ENCODE measurements around the gene PNPLA7.

Gene PNPLA7

GRCh38 chr9:137447722-137448601, 102.2 kb downstream of the PNPLA7 start (continued):
- TF ChIP-seq ZNF223 (tag by site-specific recombination; IDR thresholded peaks at IDR 0.05), result no peak
- TF ChIP-seq ZNF10 (tag by site-specific recombination; IDR thresholded peaks at IDR 0.05), result no peak
- TF ChIP-seq GLIS2 (tag by site-specific recombination; IDR thresholded peaks at IDR 0.05), result peak; percentile 49
- TF ChIP-seq PBX3 (CRISPR knock-in tag; IDR thresholded peaks at IDR 0.05), result no peak
- no peak for TF ChIP-seq REST (tag by site-specific recombination; IDR thresholded peaks at IDR 0.05)
- no peak for TF ChIP-seq ZNF843 (tag by site-specific recombination; IDR thresholded peaks at IDR 0.05)
- TF ChIP-seq ZNF362 (tag by site-specific recombination; IDR thresholded peaks at IDR 0.05), result no peak
- TF ChIP-seq ZNF624 (tag by site-specific recombination; IDR thresholded peaks at IDR 0.05), result no peak
- TF ChIP-seq ZNF426 (tag by site-specific recombination; IDR thresholded peaks at IDR 0.05), result no peak
- no peak for TF ChIP-seq ZNF202 (tag by site-specific recombination; IDR thresholded peaks at IDR 0.05; ENCODE audit: borderline replicate concordance)
- TF ChIP-seq ZNF354C (tag by site-specific recombination; IDR thresholded peaks at IDR 0.05; ENCODE audit: borderline replicate concordance, low read depth), result no peak
- peak; percentile 81 for TF ChIP-seq ZIC2 (tag by site-specific recombination; IDR thresholded peaks at IDR 0.05)
- no peak for TF ChIP-seq ZNF623 (tag by site-specific recombination; IDR thresholded peaks at IDR 0.05)

- H3K27ac ChIP-seq (ENCODE audit: extremely low read depth, low read depth, low read length), result no peak overlapping the region
- ChIA-PET CTCF (interaction anchor here (0.5 to 4.2 kb wide), 7 partner anchors 19 to 160 kb away, joined by 3 to 19 read pairs (median 4); partner anchors contain the start of genes EXD3 and NOXA1), POLR2A (interaction anchor here (0.6 to 1.3 kb wide), 5 partner anchors 12 to 296 kb away, joined by 3 to 12 read pairs (median 4); partner anchors contain the start of genes EXD3, NOXA1, NSMF and TUBB4B)
These were observed 103.2 kb downstream of the PNPLA7 start for GRCh38 chr9:137446851-137447471.

More at GRCh38 chr9:137446851-137447471, 103.2 kb downstream of the PNPLA7 start:
- peak; percentile 31; the same call in 1 of the 2 replicates for TF ChIP-seq KLF1 (tag by site-specific recombination; IDR thresholded peaks at IDR 0.05)
- TF ChIP-seq GLIS1 (tag by site-specific recombination; IDR thresholded peaks at IDR 0.05), result peak; percentile 41; the same call in 1 of the 2 replicates
- TF ChIP-seq HIC1 (tag by site-specific recombination; IDR thresholded peaks at IDR 0.05), result no peak
- TF ChIP-seq GLIS2 (tag by site-specific recombination; IDR thresholded peaks at IDR 0.05), result peak; percentile 55; the same call in 1 of the 2 replicates
- Histone ChIP-seq H3K4me3 (ENCODE audit: low read depth, low read length) (no peak overlapping the region), H3K4me1 (ENCODE audit: control insufficient read depth, insufficient read depth, low read length) (no peaks in the 10 kb centered on the region), H3K9me3 (ENCODE audit: control insufficient read depth, insufficient read depth, low read depth, low read length) (no peaks in the 10 kb centered on the region), H3K36me3 (ENCODE audit: control insufficient read depth in 2 of 2, insufficient read depth in 1 of 2, low read length in 2 of 2) (peaks cover 0 to 18% of the 10 kb centered on the region in 2 experiments; a peak in 2 of 3 replicates)

Data from HEK293 (cell line).